Endothelial cell of umbilical vein (primary cell): ENCODE measurements around the gene LRRFIP2. TPM values are rescaled to one million over a fixed set of nuclear protein-coding genes. Genes with fewer than 3 reads are reported as not detected.

ENCODE experiments used
- BruUV-seq: library from RNA; stranded (reverse); fragments of 400-500 nt; replicated peaks from 2 replicates; lab custom pipeline; 2021; lab: Mats Ljungman, UMichigan
- CTCF ChIA-PET: fragments of 300-600, 350-600 bp; sonication (Branson Sonifier 250); formaldehyde crosslinking; loops from one replicate; lab custom pipeline; 2021; ENCODE audit warnings: antibody characterized with exemption, inconsistent platforms; lab: Charles Lee
- POLR2A ChIA-PET: fragments of 300-600, 350-600 bp; sonication (Branson Sonifier 250); formaldehyde crosslinking; loops from one replicate; lab custom pipeline; 2021; ENCODE audit warnings: antibody characterized with exemption, inconsistent platforms; lab: Charles Lee
- DNase-seq: peaks from one replicate; pipeline ENCODE4 v3.0.0-alpha.2; 2011; ENCODE audit warnings: low read depth, low spot score
- FAIRE-seq: peaks from 2 replicates; lab custom pipeline; 2011; peaks lifted over from hg19 to GRCh38; lab: Jason Lieb, UNC
- H2AFZ ChIP-seq: 2 replicates; pipeline ENCODE4 v1.6.0; 2012; ENCODE audit warnings: low read depth, low read length, control low read depth, inconsistent platforms
- H3K27ac ChIP-seq: 2 replicates; pipeline ENCODE4 v1.5.1; 2011; ENCODE audit warnings: low read depth, mild to moderate bottlenecking, control low read depth, low read length, moderate library complexity; ENCODE audit not compliant: insufficient read depth
- H3K27me3 ChIP-seq, 2 experiments: 2 replicates each; pipeline versions ENCODE4 v1.6.0 to v1.6.1; 2011; ENCODE audit warnings: low read length in 2 of 2, mixed read lengths in 1 of 2; ENCODE audit not compliant: control insufficient read depth in 2 of 2, insufficient read depth in 2 of 2
- H3K36me3 ChIP-seq, 2 experiments: 2 replicates in 1 of 2; 3 replicates in 1 of 2; pipeline ENCODE4 v1.5.1; 2011; ENCODE audit warnings: low read length in 2 of 2, mild to moderate bottlenecking in 1 of 2, moderate library complexity in 1 of 2; ENCODE audit not compliant: control insufficient read depth in 2 of 2, insufficient read depth in 2 of 2; ENCODE audit errors: extremely low read depth in 1 of 2
- H3K4me1 ChIP-seq: 3 replicates; pipeline ENCODE4 v1.5.1; 2011; ENCODE audit warnings: mild to moderate bottlenecking, low read length; ENCODE audit not compliant: control insufficient read depth, insufficient read depth; ENCODE audit errors: extremely low read depth
- H3K4me2 ChIP-seq: 2 replicates; pipeline ENCODE4 v1.6.1; 2011; ENCODE audit warnings: low read length, control low read depth, mixed read lengths; ENCODE audit not compliant: insufficient read depth
- H3K4me3 ChIP-seq, 3 experiments: fragments of 200-600 bp in 1 of 3; sonication (generic), shearing (Covaris generic) in 1 of 3; replicated peaks in 1 of 3; 2 replicates each; pipeline ENCODE4 v1.5.1; 2011 to 2016; ENCODE audit warnings: control low read depth in 3 of 3, low read length in 3 of 3, mild to moderate bottlenecking in 2 of 3, inconsistent platforms in 1 of 3, low read depth in 1 of 3, moderate library complexity in 1 of 3; ENCODE audit not compliant: insufficient read depth in 1 of 3
- H3K79me2 ChIP-seq: 2 replicates; pipeline ENCODE4 v1.6.0; 2012; ENCODE audit warnings: low read length, inconsistent platforms; ENCODE audit not compliant: control insufficient read depth, insufficient read depth
- H3K9ac ChIP-seq: replicated peaks from 2 replicates; pipeline ENCODE3; 2011; ENCODE audit warnings: low read length, control low read depth; ENCODE audit not compliant: insufficient read depth; ENCODE audit errors: extremely low read depth
- H3K9me1 ChIP-seq: replicated peaks from 3 replicates; pipeline ENCODE4 v1.6.0; 2011; ENCODE audit warnings: mild to moderate bottlenecking, low read length; ENCODE audit not compliant: control insufficient read depth, insufficient read depth; ENCODE audit errors: extremely low read depth
- H3K9me3 ChIP-seq: replicated peaks from 2 replicates; pipeline ENCODE4 v1.5.1; 2012; ENCODE audit warnings: low read length, inconsistent platforms; ENCODE audit not compliant: control insufficient read depth, insufficient read depth
- H4K20me1 ChIP-seq: replicated peaks from 2 replicates; pipeline ENCODE3; 2011; ENCODE audit warnings: mild to moderate bottlenecking, low read length; ENCODE audit not compliant: control insufficient read depth, insufficient read depth; ENCODE audit errors: extremely low read depth
- CTCF ChIP-seq, 2 donors: IDR thresholded peaks; 1 replicate in 1 of 2; 2 replicates in 1 of 2; pipeline ENCODE4 v1.5.1; 2011; ENCODE audit warnings: low read length in 2 of 2, mild to moderate bottlenecking in 2 of 2, moderate library complexity in 2 of 2, control low read depth in 1 of 2, inconsistent platforms in 1 of 2, low read depth in 1 of 2; ENCODE audit not compliant: insufficient read depth in 1 of 2; ENCODE audit errors: extremely low read depth in 1 of 2
- FOS ChIP-seq: IDR thresholded peaks from 2 replicates; pipeline ENCODE4 v1.6.1; 2011; ENCODE audit warnings: mild to moderate bottlenecking, low read length, moderate library complexity, borderline replicate concordance; ENCODE audit not compliant: insufficient read depth
- JUN ChIP-seq: IDR thresholded peaks from 2 replicates; pipeline ENCODE4 v1.6.1; 2011; ENCODE audit warnings: borderline replicate concordance, low read depth; ENCODE audit not compliant: insufficient read length, insufficient read depth
- MAX ChIP-seq: IDR thresholded peaks from 2 replicates; pipeline ENCODE4 v1.6.1; 2011; ENCODE audit not compliant: insufficient read depth, insufficient read length
- POLR2A ChIP-seq: IDR thresholded peaks from 2 replicates; pipeline ENCODE4 v1.6.1; 2012; ENCODE audit warnings: low read depth, mild to moderate bottlenecking, control low read depth, low read length
- dilution Hi-C: fragments of 300-500 bp; cut with MboI; formaldehyde crosslinking; loops from one replicate; pipeline ENCODE4 v1.15.0; 2019; ENCODE audit warnings: low sequenced_read_pairs; ENCODE audit not compliant: extremely low pct_ligation_motif_present
- intact Hi-C: fragments of 100-400 bp; cut with micrococcal nuclease; formaldehyde crosslinking; loops from one replicate; pipeline ENCODE4 v1.10.0; 2022
- polyA plus RNA-seq, 4 experiments: library from polyadenylated mRNA; depleted of rRNA in 3 of 4; stranded (reverse) in 3 of 4; unstranded in 1 of 4; fragments of >200 nt; gene quantifications; 2 replicates each; pipeline versions ENCODE4 v1.2.1 to v1.2.3, GENCODE V29; 2011 to 2012; ENCODE audit warnings: missing spikeins in 1 of 4
- total RNA-seq: library from RNA; stranded (reverse); gene quantifications from 2 replicates; pipeline ENCODE4 v1.2.3, GENCODE V29; 2021

The LRRFIP2 gene
- total and polyA plus RNA-seq, 2 donors (not counting 3 experiments of a cell fraction or from before 2014, with no cell fraction given) = 20.8 to 78.9 TPM

- no peaks in the 10 kb centered on the region for H4K20me1 ChIP-seq
- no peak overlapping the region for H3K4me3 ChIP-seq
- FAIRE-seq (no peak), DNase-seq (no peak)
- H3K27me3 ChIP-seq = peaks cover 5 to 7% of the 10 kb centered on the region in 2 experiments
- intact Hi-C loops = no loop called here
- no peak overlapping the region for H3K27ac ChIP-seq
- BruUV-seq = no TSS peak
- H3K79me2 ChIP-seq = no peaks in the 10 kb centered on the region
- no peak overlapping the region for H3K4me2 ChIP-seq
- dilution Hi-C loops = no loop called here
- H3K4me1 ChIP-seq = no peaks in the 10 kb centered on the region
- TF ChIP-seq POLR2A = no peak
- ChIA-PET CTCF (interaction anchor here (1.4 kb wide), 1 partner anchor 9 kb away, joined by 3 read pairs; no protein-coding TSS in a partner anchor), POLR2A (no interaction called here)
- no peak overlapping the region for H3K9ac ChIP-seq
- no peaks in the 10 kb centered on the region for H3K9me3 ChIP-seq
- H3K9me1 ChIP-seq = no peaks in the 10 kb centered on the region
- H3K36me3 ChIP-seq = no peaks in the 10 kb centered on the region
- H2AFZ ChIP-seq = no peak overlapping the region
Measured at GRCh38 chr3:37202035-37202434, 27.7 kb upstream of the LRRFIP2 start.

- Histone ChIP-seq H2AFZ (no peak overlapping the region), H4K20me1 (no peaks in the 10 kb centered on the region), H3K36me3 (no peaks in the 10 kb centered on the region), H3K4me2 (no peak overlapping the region), H3K9ac (no peak overlapping the region), H3K9me1 (no peaks in the 10 kb centered on the region), H3K4me3 (no peak overlapping the region), H3K27ac (no peak overlapping the region), H3K79me2 (no peaks in the 10 kb centered on the region), H3K9me3 (no peaks in the 10 kb centered on the region), H3K4me1 (no peaks in the 10 kb centered on the region), H3K27me3 (peaks cover 5 to 7% of the 10 kb centered on the region in 2 experiments)
- TF ChIP-seq MAX = no peak
- TF ChIP-seq CTCF (IDR thresholded peaks at IDR 0.05; ENCODE audit: extremely low read depth in 1 of 2, insufficient read depth in 1 of 2, low read depth in 1 of 2, low read length in 2 of 2) = no peak
- TF ChIP-seq JUN = no peak
- TF ChIP-seq FOS = no peak
- FAIRE-seq (no peak), DNase-seq (no peak)
- dilution Hi-C loops (no loop called here), intact Hi-C loops (no loop called here)
- no TSS peak for BruUV-seq
- ChIA-PET POLR2A (no interaction called here), CTCF (no interaction called here)
Measured at GRCh38 chr3:37200141-37200540, 25.8 kb upstream of the LRRFIP2 start.
